Mesendoderm (in vitro differentiated cells): ENCODE measurements around the gene POU2F1.
"Not testable (repeated sequence)": the region's sequence is repeated elsewhere in the genome, so short reads cannot be mapped to it uniquely, and the experiment has no call there.

ENCODE experiments used
- DNase-seq: peaks from one replicate; pipeline ENCODE4 v3.0.0; 2013
- H2AK5ac ChIP-seq: 2 replicates; pipeline ENCODE4 v1.6.1; 2013; ENCODE audit warnings: low read length, inconsistent platforms
- H2BK120ac ChIP-seq: 2 replicates; pipeline ENCODE4 v1.6.1; 2013; ENCODE audit warnings: low read depth, mild to moderate bottlenecking, low read length, moderate library complexity, mixed read lengths
- H2BK15ac ChIP-seq: replicated peaks from 2 replicates; pipeline ENCODE4 v1.6.1; 2013; ENCODE audit warnings: low read depth, mild to moderate bottlenecking, moderate library complexity
- H2BK5ac ChIP-seq: 2 replicates; pipeline ENCODE4 v1.6.1; 2013; ENCODE audit warnings: low read length, inconsistent platforms
- H3K18ac ChIP-seq: 2 replicates; pipeline ENCODE4 v1.6.1; 2013; ENCODE audit warnings: mild to moderate bottlenecking, low read length, mixed read lengths
- H3K23ac ChIP-seq: one replicate; pipeline ENCODE4 v1.6.1; 2013; ENCODE audit warnings: low read length
- H3K27ac ChIP-seq: 2 replicates; pipeline ENCODE4 v1.5.1; 2013; ENCODE audit warnings: low read depth, mild to moderate bottlenecking, inconsistent platforms, low read length, moderate library complexity
- H3K27me3 ChIP-seq: 2 replicates; pipeline ENCODE4 v1.6.1; 2013; ENCODE audit warnings: low read length, control low read depth, mild to moderate bottlenecking, inconsistent platforms; ENCODE audit not compliant: insufficient read depth, poor library complexity
- H3K36me3 ChIP-seq: 2 replicates; pipeline ENCODE4 v1.6.1; 2013; ENCODE audit warnings: low read length, inconsistent platforms; ENCODE audit not compliant: control insufficient read depth, insufficient read depth
- H3K4ac ChIP-seq: one replicate; pipeline ENCODE4 v1.6.1; 2013; ENCODE audit warnings: low read depth, mild to moderate bottlenecking, low read length, moderate library complexity
- H3K4me1 ChIP-seq: 2 replicates; pipeline ENCODE4 v1.6.1; 2013; ENCODE audit warnings: low read depth, low read length, inconsistent platforms; ENCODE audit not compliant: control insufficient read depth
- H3K4me2 ChIP-seq: 2 replicates; pipeline ENCODE4 v1.6.1; 2013; ENCODE audit warnings: low read length
- H3K4me3 ChIP-seq: 2 replicates; pipeline ENCODE4 v1.5.1; 2013; ENCODE audit warnings: mild to moderate bottlenecking, low read length
- H3K56ac ChIP-seq: one replicate; pipeline ENCODE4 v1.6.1; 2013; ENCODE audit warnings: low read length
- H3K79me1 ChIP-seq: 2 replicates; pipeline ENCODE4 v1.6.1; 2013; ENCODE audit warnings: low read length, inconsistent platforms
- H3K79me2 ChIP-seq: 2 replicates; pipeline ENCODE4 v1.6.1; 2013; ENCODE audit warnings: mild to moderate bottlenecking, low read length; ENCODE audit not compliant: control insufficient read depth, insufficient read depth
- H3K9ac ChIP-seq: 2 replicates; pipeline ENCODE4 v1.6.1; 2013; ENCODE audit warnings: low read length, inconsistent platforms
- H4K5ac ChIP-seq: one replicate; pipeline ENCODE4 v1.6.1; 2013; ENCODE audit warnings: low read length
- H4K8ac ChIP-seq: one replicate; pipeline ENCODE4 v1.6.1; 2013; ENCODE audit warnings: low read depth, mild to moderate bottlenecking, control low read depth, low read length, moderate library complexity
- WGBS: extraction: QIAGEN DNeasy Blood & Tissue Kit; methylation state at CpG from one replicate; pipeline ENCODE4 v1.1.7; 2013; ENCODE audit warnings: low lambda C conversion rate, missing lambda C conversion rate; ENCODE audit not compliant: insufficient coverage; ENCODE audit errors: extremely low coverage; 5-methylcytosine and 5-hydroxymethylcytosine counted together

The POU2F1 gene

GRCh38 chr1:167237000-167237399, 16.3 kb downstream of the POU2F1 start:
- Histone ChIP-seq H3K4me3 (no peak overlapping the region), H3K79me1 (peaks cover 24% of the 10 kb centered on the region), H3K36me3 (no peaks in the 10 kb centered on the region), H3K18ac (no peak overlapping the region), H4K5ac (no peak overlapping the region), H2AK5ac (no peak overlapping the region), H3K79me2 (peaks cover 55% of the 10 kb centered on the region), H3K4me2 (no peak overlapping the region), H3K27ac (no peak overlapping the region), H3K4ac (no peak overlapping the region), H4K8ac (no peak overlapping the region), H3K23ac (no peak overlapping the region), H3K56ac (no peak overlapping the region), H2BK15ac (no peak overlapping the region), H3K27me3 (no peaks in the 10 kb centered on the region), H3K9ac (no peak overlapping the region), H2BK120ac (no peak overlapping the region), H2BK5ac (no peak overlapping the region), H3K4me1 (peaks cover 9% of the 10 kb centered on the region)
- no peak for DNase-seq
- WGBS: no CpG with 5 or more reads among the region's 3 CpGs

- Histone ChIP-seq H3K36me3 (no peaks in the 10 kb centered on the region), H3K4me2 (no peak overlapping the region), H3K18ac (no peak overlapping the region), H2BK5ac (no peak overlapping the region), H3K4me1 (peaks cover 5% of the 10 kb centered on the region), H2AK5ac (no peak overlapping the region), H3K4ac (no peak overlapping the region), H3K56ac (no peak overlapping the region), H3K79me2 (peaks cover 50% of the 10 kb centered on the region), H3K4me3 (no peak overlapping the region), H3K79me1 (peaks cover 20% of the 10 kb centered on the region), H3K9ac (no peak overlapping the region), H3K23ac (no peak overlapping the region), H3K27me3 (no peaks in the 10 kb centered on the region), H2BK120ac (no peak overlapping the region), H3K27ac (no peak overlapping the region), H2BK15ac (no peak overlapping the region), H4K5ac (no peak overlapping the region), H4K8ac (no peak overlapping the region)
- no peak for DNase-seq
Measured at GRCh38 chr1:167238713-167239112, 18.0 kb downstream of the POU2F1 start.

- no CpG with 5 or more reads among the region's 2 CpGs for WGBS
- H3K18ac ChIP-seq: no peak overlapping the region
- no peaks in the 10 kb centered on the region for H3K27me3 ChIP-seq
- H3K4ac ChIP-seq: no peak overlapping the region
- H3K4me2 ChIP-seq: no peak overlapping the region
- H2BK120ac ChIP-seq: no peak overlapping the region
- no peak overlapping the region for H3K56ac ChIP-seq
- no peak overlapping the region for H2AK5ac ChIP-seq
- H4K5ac ChIP-seq: no peak overlapping the region
- DNase-seq: no peak
- H4K8ac ChIP-seq: no peak overlapping the region
- H2BK5ac ChIP-seq: no peak overlapping the region
- H3K36me3 ChIP-seq: no peaks in the 10 kb centered on the region
- no peak overlapping the region for H3K23ac ChIP-seq
- no peak overlapping the region for H2BK15ac ChIP-seq
- peaks cover 48% of the 10 kb centered on the region for H3K79me2 ChIP-seq
- no peak overlapping the region for H3K27ac ChIP-seq
- peaks cover 16% of the 10 kb centered on the region for H3K79me1 ChIP-seq
- no peak overlapping the region for H3K4me3 ChIP-seq
- peaks cover 1% of the 10 kb centered on the region for H3K4me1 ChIP-seq
- H3K9ac ChIP-seq: no peak overlapping the region
Measured at GRCh38 chr1:167239257-167239656, 18.6 kb downstream of the POU2F1 start.

GRCh38 chr1:167244244-167244643, 23.6 kb downstream of the POU2F1 start:
- WGBS: no CpG with 5 or more reads among the region's 2 CpGs
- Histone ChIP-seq H3K79me2 (peaks cover 28% of the 10 kb centered on the region), H3K4ac (no peak overlapping the region)

GRCh38 chr1:167245168-167245567, 24.5 kb downstream of the POU2F1 start:
- H3K9ac ChIP-seq, H3K4me1 ChIP-seq, H2BK120ac ChIP-seq, H3K18ac ChIP-seq, H3K27me3 ChIP-seq, H3K56ac ChIP-seq, H2BK5ac ChIP-seq, DNase-seq, H3K79me1 ChIP-seq, H3K4me2 ChIP-seq, H3K4ac ChIP-seq, H2BK15ac ChIP-seq, H3K23ac ChIP-seq, H2AK5ac ChIP-seq, H4K8ac ChIP-seq, H3K27ac ChIP-seq, H3K36me3 ChIP-seq, H4K5ac ChIP-seq, H3K4me3 ChIP-seq: not testable (repeated sequence)
- no CpG with 5 or more reads among the region's 5 CpGs for WGBS
- H3K79me2 ChIP-seq: peaks cover 30% of the 10 kb centered on the region

More at GRCh38 chr1:167244244-167244643, 23.6 kb downstream of the POU2F1 start:
- no peak overlapping the region for H3K18ac ChIP-seq
- H3K4me1 ChIP-seq: peaks cover 1% of the 10 kb centered on the region
- peaks cover 5% of the 10 kb centered on the region for H3K79me1 ChIP-seq
- no peak overlapping the region for H3K4me2 ChIP-seq
- no peaks in the 10 kb centered on the region for H3K36me3 ChIP-seq
- no peak overlapping the region for H4K5ac ChIP-seq
- no peak overlapping the region for H3K56ac ChIP-seq
- no peak overlapping the region for H3K27ac ChIP-seq
- no peak overlapping the region for H3K9ac ChIP-seq
- DNase-seq: no peak
- H3K4me3 ChIP-seq: no peak overlapping the region
- H2BK5ac ChIP-seq: no peak overlapping the region
- H2BK120ac ChIP-seq: no peak overlapping the region
- no peaks in the 10 kb centered on the region for H3K27me3 ChIP-seq
- H2AK5ac ChIP-seq: no peak overlapping the region
- H2BK15ac ChIP-seq: no peak overlapping the region
- no peak overlapping the region for H4K8ac ChIP-seq
- no peak overlapping the region for H3K23ac ChIP-seq

GRCh38 chr1:167246971-167247370, 26.3 kb downstream of the POU2F1 start:
- no peak overlapping the region for H3K4ac ChIP-seq
- no peak overlapping the region for H2BK120ac ChIP-seq
- WGBS: no CpG with 5 or more reads among the region's 5 CpGs
- no peak overlapping the region for H2AK5ac ChIP-seq
- H3K4me1 ChIP-seq: peaks cover 2% of the 10 kb centered on the region
- no peak overlapping the region for H3K56ac ChIP-seq
- H2BK15ac ChIP-seq: no peak overlapping the region
- no peak overlapping the region for H4K8ac ChIP-seq
- H3K36me3 ChIP-seq: no peaks in the 10 kb centered on the region
- no peak overlapping the region for H3K9ac ChIP-seq
- no peaks in the 10 kb centered on the region for H3K27me3 ChIP-seq
- H2BK5ac ChIP-seq: no peak overlapping the region
- peaks cover 30% of the 10 kb centered on the region for H3K79me2 ChIP-seq
- H3K27ac ChIP-seq: no peak overlapping the region
- H3K23ac ChIP-seq: no peak overlapping the region
- H3K4me2 ChIP-seq: no peak overlapping the region
- H3K18ac ChIP-seq: no peak overlapping the region
- peaks cover 7% of the 10 kb centered on the region for H3K79me1 ChIP-seq
- H4K5ac ChIP-seq: no peak overlapping the region
- H3K4me3 ChIP-seq: no peak overlapping the region
- DNase-seq: no peak
